ENCODE results near the gene RSPO3.

RSPO3 gene

GRCh38 chr6:127178746-127179145 is 60.3 kb downstream of the RSPO3 start:
- Histone ChIP-seq H3K27me3 (ENCODE audit: control insufficient read depth, insufficient read depth, low read length, poor library complexity, severe bottlenecking) (no peaks in the 10 kb centered on the region), H3K9me3 (ENCODE audit: control insufficient read depth, low read length) (no peaks in the 10 kb centered on the region), H3K4me1 (ENCODE audit: control insufficient read depth, insufficient read depth, low read length) (no peaks in the 10 kb centered on the region), H3K4me3 (ENCODE audit: insufficient read depth, low read depth, low read length) (no peak overlapping the region), H3K36me3 (ENCODE audit: control insufficient read depth, insufficient read depth, low read length) (no peaks in the 10 kb centered on the region), H3K27ac (ENCODE audit: insufficient read depth, low read depth, low read length, poor library complexity, severe bottlenecking) (no peak overlapping the region)
- 93 to 97% methylated on average over 1 of the region's 1 CpG for WGBS, 2 experiments

- H3K36me3 ChIP-seq (ENCODE audit: control insufficient read depth, insufficient read depth, low read length) = no peaks in the 10 kb centered on the region
- H3K27me3 ChIP-seq (ENCODE audit: control insufficient read depth, insufficient read depth, low read length, poor library complexity, severe bottlenecking) = no peaks in the 10 kb centered on the region
- no peaks in the 10 kb centered on the region for H3K4me1 ChIP-seq (ENCODE audit: control insufficient read depth, insufficient read depth, low read length)
- no peak overlapping the region for H3K4me3 ChIP-seq (ENCODE audit: insufficient read depth, low read depth, low read length)
- H3K9me3 ChIP-seq (ENCODE audit: control insufficient read depth, low read length) = no peaks in the 10 kb centered on the region
- H3K27ac ChIP-seq (ENCODE audit: insufficient read depth, low read depth, low read length, poor library complexity, severe bottlenecking) = no peak overlapping the region
These were observed 62.0 kb downstream of the RSPO3 start for GRCh38 chr6:127180426-127180825.

GRCh38 chr6:127182501-127182900 is 64.0 kb downstream of the RSPO3 start:
- H3K9me3 ChIP-seq (ENCODE audit: control insufficient read depth, low read length) = no peaks in the 10 kb centered on the region
- 90 to 97% methylated on average over 1 of the region's 1 CpG for WGBS, 2 experiments
- no peaks in the 10 kb centered on the region for H3K4me1 ChIP-seq (ENCODE audit: control insufficient read depth, insufficient read depth, low read length)
- no peaks in the 10 kb centered on the region for H3K36me3 ChIP-seq (ENCODE audit: control insufficient read depth, insufficient read depth, low read length)
- H3K4me3 ChIP-seq (ENCODE audit: insufficient read depth, low read depth, low read length) = no peak overlapping the region
- no peaks in the 10 kb centered on the region for H3K27me3 ChIP-seq (ENCODE audit: control insufficient read depth, insufficient read depth, low read length, poor library complexity, severe bottlenecking)
- no peak overlapping the region for H3K27ac ChIP-seq (ENCODE audit: insufficient read depth, low read depth, low read length, poor library complexity, severe bottlenecking)

GRCh38 chr6:127185437-127185995 is 67.0 kb downstream of the RSPO3 start:
- no peaks in the 10 kb centered on the region for H3K36me3 ChIP-seq (ENCODE audit: control insufficient read depth, insufficient read depth, low read length)
- no peak overlapping the region for H3K4me3 ChIP-seq (ENCODE audit: insufficient read depth, low read depth, low read length)
- 97% methylated on average over 3 of the region's 3 CpGs; no CpG with 5 or more reads in 1 of the 2 experiments for WGBS, 2 experiments
- no peaks in the 10 kb centered on the region for H3K4me1 ChIP-seq (ENCODE audit: control insufficient read depth, insufficient read depth, low read length)
- no peaks in the 10 kb centered on the region for H3K27me3 ChIP-seq (ENCODE audit: control insufficient read depth, insufficient read depth, low read length, poor library complexity, severe bottlenecking)
- no peak overlapping the region for H3K27ac ChIP-seq (ENCODE audit: insufficient read depth, low read depth, low read length, poor library complexity, severe bottlenecking)
- no peaks in the 10 kb centered on the region for H3K9me3 ChIP-seq (ENCODE audit: control insufficient read depth, low read length)

- no peaks in the 10 kb centered on the region for H3K36me3 ChIP-seq (ENCODE audit: control insufficient read depth, insufficient read depth, low read length)
- no peaks in the 10 kb centered on the region for H3K4me1 ChIP-seq (ENCODE audit: control insufficient read depth, insufficient read depth, low read length)
- 43 to 54% methylated on average over 6 of the region's 6 CpGs for whole genome bisulfite sequencing, 2 experiments
- no peaks in the 10 kb centered on the region for H3K9me3 ChIP-seq (ENCODE audit: control insufficient read depth, low read length)
- no peak overlapping the region for H3K27ac ChIP-seq (ENCODE audit: insufficient read depth, low read depth, low read length, poor library complexity, severe bottlenecking)
- no peaks in the 10 kb centered on the region for H3K27me3 ChIP-seq (ENCODE audit: control insufficient read depth, insufficient read depth, low read length, poor library complexity, severe bottlenecking)
- no peak overlapping the region for H3K4me3 ChIP-seq (ENCODE audit: insufficient read depth, low read depth, low read length)
These were observed 68.4 kb downstream of the RSPO3 start for GRCh38 chr6:127186889-127187288.

GRCh38 chr6:127188744-127189143 is 70.3 kb downstream of the RSPO3 start:
- Histone ChIP-seq H3K27ac (ENCODE audit: insufficient read depth, low read depth, low read length, poor library complexity, severe bottlenecking) (no peak overlapping the region), H3K27me3 (ENCODE audit: control insufficient read depth, insufficient read depth, low read length, poor library complexity, severe bottlenecking) (no peaks in the 10 kb centered on the region), H3K4me1 (ENCODE audit: control insufficient read depth, insufficient read depth, low read length) (no peaks in the 10 kb centered on the region), H3K36me3 (ENCODE audit: control insufficient read depth, insufficient read depth, low read length) (no peaks in the 10 kb centered on the region), H3K4me3 (ENCODE audit: insufficient read depth, low read depth, low read length) (no peak overlapping the region), H3K9me3 (ENCODE audit: control insufficient read depth, low read length) (no peaks in the 10 kb centered on the region)
- WGBS, 2 experiments = 100% methylated on average over 1 of the region's 1 CpG; no CpG with 5 or more reads in 1 of the 2 experiments

- H3K27ac ChIP-seq (ENCODE audit: insufficient read depth, low read depth, low read length, poor library complexity, severe bottlenecking) = no peak overlapping the region
- WGBS, 2 experiments = 25 to 31% methylated on average over 2 of the region's 2 CpGs
- H3K9me3 ChIP-seq (ENCODE audit: control insufficient read depth, low read length) = no peaks in the 10 kb centered on the region
- no peak overlapping the region for H3K4me3 ChIP-seq (ENCODE audit: insufficient read depth, low read depth, low read length)
- H3K27me3 ChIP-seq (ENCODE audit: control insufficient read depth, insufficient read depth, low read length, poor library complexity, severe bottlenecking) = no peaks in the 10 kb centered on the region
- H3K4me1 ChIP-seq (ENCODE audit: control insufficient read depth, insufficient read depth, low read length) = no peaks in the 10 kb centered on the region
- no peaks in the 10 kb centered on the region for H3K36me3 ChIP-seq (ENCODE audit: control insufficient read depth, insufficient read depth, low read length)
These were observed 72.1 kb downstream of the RSPO3 start for GRCh38 chr6:127190552-127190951.

- H3K27me3 ChIP-seq (ENCODE audit: control insufficient read depth, insufficient read depth, low read length, poor library complexity, severe bottlenecking) = no peaks in the 10 kb centered on the region
These were observed 73.2 kb downstream of the RSPO3 start for GRCh38 chr6:127191716-127192115.

GRCh38 chr6:127192911-127193541 is 74.6 kb downstream of the RSPO3 start:
- Histone ChIP-seq H3K4me3 (ENCODE audit: insufficient read depth, low read depth, low read length) (no peak overlapping the region), H3K27ac (ENCODE audit: insufficient read depth, low read depth, low read length, poor library complexity, severe bottlenecking) (no peak overlapping the region), H3K36me3 (ENCODE audit: control insufficient read depth, insufficient read depth, low read length) (no peaks in the 10 kb centered on the region), H3K27me3 (ENCODE audit: control insufficient read depth, insufficient read depth, low read length, poor library complexity, severe bottlenecking) (no peaks in the 10 kb centered on the region), H3K9me3 (ENCODE audit: control insufficient read depth, low read length) (no peaks in the 10 kb centered on the region), H3K4me1 (ENCODE audit: control insufficient read depth, insufficient read depth, low read length) (no peaks in the 10 kb centered on the region)
- 87 to 100% methylated on average over 2 to 3 of the region's 3 CpGs for WGBS, 2 experiments

More at GRCh38 chr6:127191716-127192115, 73.2 kb downstream of the RSPO3 start:
- H3K9me3 ChIP-seq (ENCODE audit: control insufficient read depth, low read length) = no peaks in the 10 kb centered on the region
- no peak overlapping the region for H3K27ac ChIP-seq (ENCODE audit: insufficient read depth, low read depth, low read length, poor library complexity, severe bottlenecking)
- 83 to 93% methylated on average over 1 of the region's 1 CpG for WGBS, 2 experiments
- H3K36me3 ChIP-seq (ENCODE audit: control insufficient read depth, insufficient read depth, low read length) = no peaks in the 10 kb centered on the region
- no peaks in the 10 kb centered on the region for H3K4me1 ChIP-seq (ENCODE audit: control insufficient read depth, insufficient read depth, low read length)
- H3K4me3 ChIP-seq (ENCODE audit: insufficient read depth, low read depth, low read length) = no peak overlapping the region

- WGBS, 2 experiments = 90 to 96% methylated on average over 3 of the region's 3 CpGs
- Histone ChIP-seq H3K4me1 (ENCODE audit: control insufficient read depth, insufficient read depth, low read length) (no peaks in the 10 kb centered on the region), H3K36me3 (ENCODE audit: control insufficient read depth, insufficient read depth, low read length) (no peaks in the 10 kb centered on the region), H3K9me3 (ENCODE audit: control insufficient read depth, low read length) (no peaks in the 10 kb centered on the region), H3K27me3 (ENCODE audit: control insufficient read depth, insufficient read depth, low read length, poor library complexity, severe bottlenecking) (no peaks in the 10 kb centered on the region), H3K4me3 (ENCODE audit: insufficient read depth, low read depth, low read length) (no peak overlapping the region), H3K27ac (ENCODE audit: insufficient read depth, low read depth, low read length, poor library complexity, severe bottlenecking) (no peak overlapping the region)
These were observed 77.4 kb downstream of the RSPO3 start for GRCh38 chr6:127195833-127196232.

Measured in ectodermal cell (in vitro differentiated cells).